HepG2 (cell line): Measurements from ENCODE around the gene HDGFL2. TPM values are rescaled to one million over a fixed set of nuclear protein-coding genes. Genes with fewer than 3 reads are reported as not detected.

Experiments
- ATAC-seq: fragments of 200-7000 bp; cut with Tn5 transposase; 3 replicates; pipeline ENCODE4 v1.9.1; 2020; ENCODE audit warnings: mild to moderate bottlenecking, moderate library complexity
- BruUV-seq: library from RNA; stranded (reverse); fragments of 400-500 nt; replicated peaks from 2 replicates; lab custom pipeline; 2021; lab: Mats Ljungman, UMichigan
- CTCF ChIA-PET: fragments of 300-600 bp; formaldehyde crosslinking; extraction: SDS; loops from one replicate; lab custom pipeline; 2021; ENCODE audit warnings: low total read pairs, inconsistent platforms, low intra/inter-chr PET ratio; lab: Yijun Ruan, JAX
- POLR2A ChIA-PET: fragments of 350-600 bp; sonication (Branson Sonifier 250); formaldehyde crosslinking; loops from one replicate; lab custom pipeline; 2020; ENCODE audit warnings: antibody characterized with exemption, inconsistent platforms; lab: Yijun Ruan, JAX
- DNase-seq: peaks from one replicate; pipeline ENCODE4 v3.0.0-alpha.2; 2015; ENCODE audit warnings: low spot score
- FAIRE-seq: peaks from 3 replicates; lab custom pipeline; 2011; peaks lifted over from hg19 to GRCh38; lab: Jason Lieb, UNC
- H2AFZ ChIP-seq: one replicate; pipeline ENCODE4 v1.6.1; 2011; ENCODE audit warnings: low read length, inconsistent platforms
- H3K27ac ChIP-seq: fragments of 300-600 bp; 3 replicates; pipeline ENCODE4 v1.8.0; 2011; ENCODE audit warnings: mixed run types, mild to moderate bottlenecking, mixed read lengths, low read length, inconsistent platforms; ENCODE audit not compliant: insufficient read depth; ENCODE audit errors: extremely low read length
- H3K27me3 ChIP-seq, 2 experiments: fragments of 200-600 bp in 1 of 2; 2 replicates in 1 of 2; 3 replicates in 1 of 2; pipeline versions ENCODE4 v1.6.0 to v1.8.0; 2011; ENCODE audit warnings: low read length in 2 of 2, mild to moderate bottlenecking in 2 of 2, moderate library complexity in 2 of 2, inconsistent platforms in 1 of 2; ENCODE audit not compliant: insufficient read depth in 2 of 2, control insufficient read depth in 1 of 2
- H3K36me3 ChIP-seq, 2 experiments: fragments of 200-600 bp in 1 of 2; replicated peaks in 1 of 2; 2 replicates in 1 of 2; 3 replicates in 1 of 2; pipeline versions ENCODE4 v1.5.1 to v1.8.0; 2011; ENCODE audit warnings: low read length in 2 of 2, inconsistent platforms in 1 of 2; ENCODE audit not compliant: insufficient read depth in 2 of 2, control insufficient read depth in 1 of 2
- H3K4me1 ChIP-seq: 2 replicates; pipeline ENCODE4 v1.5.1; 2012; ENCODE audit warnings: low read length, inconsistent platforms; ENCODE audit not compliant: insufficient read depth
- H3K4me2 ChIP-seq: 2 replicates; pipeline ENCODE4 v1.6.0; 2011; ENCODE audit warnings: low read depth, low read length, inconsistent platforms
- H3K4me3 ChIP-seq, 3 experiments: fragments of 200-600 bp in 1 of 3; sonication (generic), shearing (Covaris generic) in 1 of 3; replicated peaks in 1 of 3; 2 replicates each; pipeline ENCODE4 v1.5.1; 2011 to 2016; ENCODE audit warnings: low read length in 3 of 3, inconsistent platforms in 2 of 3, low read depth in 2 of 3, mild to moderate bottlenecking in 2 of 3, control low read depth in 1 of 3, mixed read lengths in 1 of 3; ENCODE audit not compliant: insufficient read depth in 1 of 3
- H3K79me2 ChIP-seq: one replicate; pipeline ENCODE4 v1.6.1; 2011; ENCODE audit warnings: low read length, inconsistent platforms; ENCODE audit not compliant: insufficient read depth
- H3K9ac ChIP-seq: 2 replicates; pipeline ENCODE4 v1.6.0; 2011; ENCODE audit warnings: mild to moderate bottlenecking, low read depth, low read length, inconsistent platforms; ENCODE audit not compliant: insufficient read depth
- H3K9me3 ChIP-seq: 2 replicates; pipeline ENCODE4 v1.5.1; 2012; ENCODE audit warnings: mild to moderate bottlenecking, low read length
- H4K20me1 ChIP-seq: 2 replicates; pipeline ENCODE4 v1.6.0; 2011; ENCODE audit warnings: inconsistent platforms, mild to moderate bottlenecking, low read length, moderate library complexity; ENCODE audit not compliant: insufficient read depth
- CENPT ChIP-seq: sonication (generic); formaldehyde crosslinking; IDR thresholded peaks from 2 replicates; pipeline ENCODE4 v1.8.0; 2022; ENCODE audit warnings: low read depth, mild to moderate bottlenecking, moderate library complexity, missing genetic modification reagents
- ONECUT2 ChIP-seq: sonication (generic); formaldehyde crosslinking; IDR thresholded peaks from 2 replicates; pipeline ENCODE4 v1.4.0; 2020; ENCODE audit warnings: missing genetic modification reagents
- RCOR2 ChIP-seq: IDR thresholded peaks from 2 replicates; pipeline ENCODE4 v1.6.1; 2016; ENCODE audit warnings: missing biosample characterization, missing genetic modification reagents
- ZBTB43 ChIP-seq: sonication (generic); formaldehyde crosslinking; conservative IDR thresholded peaks from 2 replicates; pipeline ENCODE4 v1.4.0; 2020; ENCODE audit warnings: missing genetic modification reagents
- ZSCAN9 ChIP-seq: IDR thresholded peaks from 2 replicates; pipeline ENCODE4 v1.6.1; 2016; ENCODE audit warnings: borderline replicate concordance
- WGBS: methylation state at CpG from one replicate; pipeline ENCODE4 v1.1.6; 2017; ENCODE audit warnings: low lambda C conversion rate; 5-methylcytosine and 5-hydroxymethylcytosine counted together
- in situ Hi-C: cut with HindIII; loops from 2 replicates; pipeline ENCODE4 v1.10.0; 2017; ENCODE audit warnings: low pct_unique_long_range_greater_than_20kb; ENCODE audit not compliant: extremely low pct_ligation_motif_present
- intact Hi-C: fragments of 100-400 bp; cut with micrococcal nuclease; formaldehyde crosslinking; loops from one replicate; pipeline ENCODE4 v1.10.0; 2022; ENCODE audit not compliant: unreplicated experiment
- polyA plus RNA-seq, 8 experiments: library from polyadenylated mRNA; depleted of rRNA in 3 of 8; stranded (reverse) in 7 of 8; unstranded in 1 of 8; fragments of >200 nt; fragmentation: Illumina TruSeq in 4 of 8; extraction: Trizol in 4 of 8; gene quantifications; 2 replicates each; pipeline versions ENCODE4 v1.2.1 to v1.2.3, GENCODE V29; 2011 to 2016; ENCODE audit warnings: low read depth in 4 of 8, missing spikeins in 1 of 8, mixed read lengths in 1 of 8; ENCODE audit not compliant: insufficient read depth in 1 of 8
- total RNA-seq, 5 experiments: library from RNA; depleted of rRNA; stranded (reverse); fragments of >200 nt; fragmentation: Illumina TruSeq; extraction: Trizol; gene quantifications; 2 replicates each; pipeline ENCODE4 v1.2.3, GENCODE V29; 2016; ENCODE audit warnings: low read depth in 1 of 5
- TF ChIP-seq, protein P1 (sequence below): IDR thresholded peaks from 2 replicates; pipeline ENCODE4 v1.4.0; 2020; ENCODE audit warnings: mild to moderate bottlenecking, missing genetic modification reagents
- TF ChIP-seq, protein P2 (sequence below): sonication (generic); formaldehyde crosslinking; conservative IDR thresholded peaks from 2 replicates; pipeline ENCODE4 v1.8.0; 2022; ENCODE audit warnings: low read depth, missing genetic modification reagents
- TF ChIP-seq, protein P3 (sequence below): sonication (generic); formaldehyde crosslinking; IDR thresholded peaks from 2 replicates; pipeline ENCODE4 v1.8.1; 2022; ENCODE audit warnings: low read depth, mild to moderate bottlenecking, missing genetic modification reagents

HDGFL2 gene
- total and polyA plus RNA-seq, 2 of the 13 experiments (the other 11 are each of a cell fraction or from before 2014, with no cell fraction given), result 20.0 to 51.1 TPM

- TF ChIP-seq, protein P1, sequence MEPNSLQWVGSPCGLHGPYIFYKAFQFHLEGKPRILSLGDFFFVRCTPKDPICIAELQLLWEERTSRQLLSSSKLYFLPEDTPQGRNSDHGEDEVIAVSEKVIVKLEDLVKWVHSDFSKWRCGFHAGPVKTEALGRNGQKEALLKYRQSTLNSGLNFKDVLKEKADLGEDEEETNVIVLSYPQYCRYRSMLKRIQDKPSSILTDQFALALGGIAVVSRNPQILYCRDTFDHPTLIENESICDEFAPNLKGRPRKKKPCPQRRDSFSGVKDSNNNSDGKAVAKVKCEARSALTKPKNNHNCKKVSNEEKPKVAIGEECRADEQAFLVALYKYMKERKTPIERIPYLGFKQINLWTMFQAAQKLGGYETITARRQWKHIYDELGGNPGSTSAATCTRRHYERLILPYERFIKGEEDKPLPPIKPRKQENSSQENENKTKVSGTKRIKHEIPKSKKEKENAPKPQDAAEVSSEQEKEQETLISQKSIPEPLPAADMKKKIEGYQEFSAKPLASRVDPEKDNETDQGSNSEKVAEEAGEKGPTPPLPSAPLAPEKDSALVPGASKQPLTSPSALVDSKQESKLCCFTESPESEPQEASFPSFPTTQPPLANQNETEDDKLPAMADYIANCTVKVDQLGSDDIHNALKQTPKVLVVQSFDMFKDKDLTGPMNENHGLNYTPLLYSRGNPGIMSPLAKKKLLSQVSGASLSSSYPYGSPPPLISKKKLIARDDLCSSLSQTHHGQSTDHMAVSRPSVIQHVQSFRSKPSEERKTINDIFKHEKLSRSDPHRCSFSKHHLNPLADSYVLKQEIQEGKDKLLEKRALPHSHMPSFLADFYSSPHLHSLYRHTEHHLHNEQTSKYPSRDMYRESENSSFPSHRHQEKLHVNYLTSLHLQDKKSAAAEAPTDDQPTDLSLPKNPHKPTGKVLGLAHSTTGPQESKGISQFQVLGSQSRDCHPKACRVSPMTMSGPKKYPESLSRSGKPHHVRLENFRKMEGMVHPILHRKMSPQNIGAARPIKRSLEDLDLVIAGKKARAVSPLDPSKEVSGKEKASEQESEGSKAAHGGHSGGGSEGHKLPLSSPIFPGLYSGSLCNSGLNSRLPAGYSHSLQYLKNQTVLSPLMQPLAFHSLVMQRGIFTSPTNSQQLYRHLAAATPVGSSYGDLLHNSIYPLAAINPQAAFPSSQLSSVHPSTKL (CRISPR knock-in tag), result no peak
- TF ChIP-seq RCOR2 (CRISPR knock-in tag), result no peak
- TF ChIP-seq, protein P2, sequence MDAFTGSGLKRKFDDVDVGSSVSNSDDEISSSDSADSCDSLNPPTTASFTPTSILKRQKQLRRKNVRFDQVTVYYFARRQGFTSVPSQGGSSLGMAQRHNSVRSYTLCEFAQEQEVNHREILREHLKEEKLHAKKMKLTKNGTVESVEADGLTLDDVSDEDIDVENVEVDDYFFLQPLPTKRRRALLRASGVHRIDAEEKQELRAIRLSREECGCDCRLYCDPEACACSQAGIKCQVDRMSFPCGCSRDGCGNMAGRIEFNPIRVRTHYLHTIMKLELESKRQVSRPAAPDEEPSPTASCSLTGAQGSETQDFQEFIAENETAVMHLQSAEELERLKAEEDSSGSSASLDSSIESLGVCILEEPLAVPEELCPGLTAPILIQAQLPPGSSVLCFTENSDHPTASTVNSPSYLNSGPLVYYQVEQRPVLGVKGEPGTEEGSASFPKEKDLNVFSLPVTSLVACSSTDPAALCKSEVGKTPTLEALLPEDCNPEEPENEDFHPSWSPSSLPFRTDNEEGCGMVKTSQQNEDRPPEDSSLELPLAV, result no peak
- no peak for TF ChIP-seq CENPT (CRISPR knock-in tag)
These were observed 48.5 kb upstream of the HDGFL2 start (continued) for GRCh38 chr19:4423416-4424126.

GRCh38 chr19:4425537-4425936 lies 46.6 kb upstream of the HDGFL2 start:
- H3K27ac ChIP-seq, result no peak overlapping the region
- ATAC-seq (no peak), DNase-seq (no peak), FAIRE-seq (no peak)
- H3K36me3 ChIP-seq, result peaks cover 23 to 61% of the 10 kb centered on the region in 2 experiments
- H3K4me2 ChIP-seq, result no peak overlapping the region
- no peaks in the 10 kb centered on the region for H3K79me2 ChIP-seq
- CTCF ChIA-PET, result no interaction called here
- H3K9me3 ChIP-seq, result no peaks in the 10 kb centered on the region
- no peak overlapping the region for H3K4me3 ChIP-seq
- peaks cover 8% of the 10 kb centered on the region; the same call in 1 of the 2 replicates for H3K4me1 ChIP-seq
- intact Hi-C loops, result no loop called here
- no peaks in the 10 kb centered on the region for H4K20me1 ChIP-seq
- POLR2A ChIA-PET, result no interaction called here
- BruUV-seq, result no TSS peak
- H3K9ac ChIP-seq, result no peak overlapping the region
- H2AFZ ChIP-seq, result no peak overlapping the region
- in situ Hi-C loops, result no loop called here
- 97% methylated on average over 6 of the region's 6 CpGs for WGBS
- no peaks in the 10 kb centered on the region for H3K27me3 ChIP-seq
- no peak for TF ChIP-seq ONECUT2 (CRISPR knock-in tag)
- TF ChIP-seq, protein P3, sequence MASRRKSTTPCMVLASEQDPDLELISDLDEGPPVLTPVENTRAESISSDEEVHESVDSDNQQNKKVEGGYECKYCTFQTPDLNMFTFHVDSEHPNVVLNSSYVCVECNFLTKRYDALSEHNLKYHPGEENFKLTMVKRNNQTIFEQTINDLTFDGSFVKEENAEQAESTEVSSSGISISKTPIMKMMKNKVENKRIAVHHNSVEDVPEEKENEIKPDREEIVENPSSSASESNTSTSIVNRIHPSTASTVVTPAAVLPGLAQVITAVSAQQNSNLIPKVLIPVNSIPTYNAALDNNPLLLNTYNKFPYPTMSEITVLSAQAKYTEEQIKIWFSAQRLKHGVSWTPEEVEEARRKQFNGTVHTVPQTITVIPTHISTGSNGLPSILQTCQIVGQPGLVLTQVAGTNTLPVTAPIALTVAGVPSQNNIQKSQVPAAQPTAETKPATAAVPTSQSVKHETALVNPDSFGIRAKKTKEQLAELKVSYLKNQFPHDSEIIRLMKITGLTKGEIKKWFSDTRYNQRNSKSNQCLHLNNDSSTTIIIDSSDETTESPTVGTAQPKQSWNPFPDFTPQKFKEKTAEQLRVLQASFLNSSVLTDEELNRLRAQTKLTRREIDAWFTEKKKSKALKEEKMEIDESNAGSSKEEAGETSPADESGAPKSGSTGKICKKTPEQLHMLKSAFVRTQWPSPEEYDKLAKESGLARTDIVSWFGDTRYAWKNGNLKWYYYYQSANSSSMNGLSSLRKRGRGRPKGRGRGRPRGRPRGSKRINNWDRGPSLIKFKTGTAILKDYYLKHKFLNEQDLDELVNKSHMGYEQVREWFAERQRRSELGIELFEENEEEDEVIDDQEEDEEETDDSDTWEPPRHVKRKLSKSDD (CRISPR knock-in tag), result no peak
- TF ChIP-seq ZSCAN9, result no peak
- no peak for TF ChIP-seq ZBTB43
- TF ChIP-seq, all 625 proteins: peak for 0
